Right lobe of liver (tissue), 6 donors: ENCODE measurements around the gene LRMDA. TPM values are rescaled to one million over a fixed set of nuclear protein-coding genes. Genes with fewer than 3 reads are reported as not detected.

Experiments
- ATAC-seq, 4 donors: fragments of 200-7000 bp; cut with Tn5 transposase; one replicate each; pipeline ENCODE4 v1.9.1; 2020; ENCODE audit warnings: mild to moderate bottlenecking in 4 of 4, moderate library complexity in 4 of 4
- DNase-seq, 3 donors: peaks; one replicate each; pipeline ENCODE4 v3.0.0-alpha.2; 2020
- H3K27ac ChIP-seq, 3 donors: fragments of 200-600 bp; one replicate each; pipeline ENCODE4 v1.8.0; 2022
- H3K27me3 ChIP-seq, 2 donors: fragments of 200-600 bp; one replicate each; pipeline ENCODE4 v1.8.0; 2022
- H3K36me3 ChIP-seq, 4 donors: fragments of 200-600 bp; sonication (generic) in 1 of 4; one replicate each; pipeline versions ENCODE4 v1.5.1 to v1.8.0; 2017 to 2022; ENCODE audit warnings: control low read depth in 1 of 4
- H3K4me1 ChIP-seq, 4 donors: fragments of 200-600 bp; sonication (generic) in 1 of 4; one replicate each; pipeline versions ENCODE4 v1.5.1 to v1.8.0; 2017 to 2022; ENCODE audit warnings: control low read depth in 1 of 4
- H3K4me3 ChIP-seq, 3 donors: fragments of 200-600 bp; one replicate each; pipeline ENCODE4 v1.8.0; 2022
- H3K9me3 ChIP-seq, 4 donors: fragments of 200-600 bp; sonication (generic) in 1 of 4; one replicate each; pipeline versions ENCODE4 v1.5.1 to v1.8.0; 2017 to 2022; ENCODE audit warnings: control low read depth in 1 of 4
- POLR2A ChIP-seq: fragments of 450-650 bp; IDR thresholded peaks from one replicate; pipeline ENCODE4 v1.6.1; 2017; ENCODE audit warnings: antibody characterized with exemption, mild to moderate bottlenecking
- WGBS: methylation state at CpG from one replicate; pipeline ENCODE4 v1.1.6; 2018; ENCODE audit warnings: low coverage, low lambda C conversion rate; ENCODE audit not compliant: insufficient coverage; ENCODE audit errors: missing lambda C conversion rate; 5-methylcytosine and 5-hydroxymethylcytosine counted together
- intact Hi-C, 2 donors: fragments of 100-400 bp; cut with DNase I; formaldehyde crosslinking; loops; one replicate each; pipeline versions ENCODE4 v1.11.2 to v1.14.1; 2022
- total RNA-seq, 6 experiments: library from RNA; depleted of rRNA in 2 of 6; stranded (reverse); fragments of >200 nt in 2 of 6; fragmentation: NEBNext Ultra II Directional in 3 of 6; extraction: Animal tissue kit (Norgen Biotek cat#: 25700) in 3 of 6; gene quantifications; one replicate each; pipeline versions ENCODE4 v1.1.0 to v1.2.4, GENCODE V29; 2016 to 2023
- TF ChIP-seq, protein P1 (sequence below), 4 donors: fragments of 200-600 bp in 3 of 4; fragments of 450-650 bp in 1 of 4; IDR thresholded peaks; one replicate each; pipeline versions ENCODE4 v1.5.1 to v1.8.0; 2016 to 2022; ENCODE audit warnings: antibody characterized with exemption in 4 of 4, mild to moderate bottlenecking in 2 of 4
- donor health status: DM: no; HTN: yes; CAD: no.
- donor health status: DM: no; HTN: no; CAD: no.
- donor health status: DM: no; HTN: no; CAD: no.
- donor health status: DM: no; HTN: yes; CAD: no.
- donor health status: DM: no; HTN: yes; CAD: no.

Gene LRMDA
- total RNA-seq, 6 experiments from 2014 or later, result 9.9 to 19.9 (median 16.3) TPM

DNA sequence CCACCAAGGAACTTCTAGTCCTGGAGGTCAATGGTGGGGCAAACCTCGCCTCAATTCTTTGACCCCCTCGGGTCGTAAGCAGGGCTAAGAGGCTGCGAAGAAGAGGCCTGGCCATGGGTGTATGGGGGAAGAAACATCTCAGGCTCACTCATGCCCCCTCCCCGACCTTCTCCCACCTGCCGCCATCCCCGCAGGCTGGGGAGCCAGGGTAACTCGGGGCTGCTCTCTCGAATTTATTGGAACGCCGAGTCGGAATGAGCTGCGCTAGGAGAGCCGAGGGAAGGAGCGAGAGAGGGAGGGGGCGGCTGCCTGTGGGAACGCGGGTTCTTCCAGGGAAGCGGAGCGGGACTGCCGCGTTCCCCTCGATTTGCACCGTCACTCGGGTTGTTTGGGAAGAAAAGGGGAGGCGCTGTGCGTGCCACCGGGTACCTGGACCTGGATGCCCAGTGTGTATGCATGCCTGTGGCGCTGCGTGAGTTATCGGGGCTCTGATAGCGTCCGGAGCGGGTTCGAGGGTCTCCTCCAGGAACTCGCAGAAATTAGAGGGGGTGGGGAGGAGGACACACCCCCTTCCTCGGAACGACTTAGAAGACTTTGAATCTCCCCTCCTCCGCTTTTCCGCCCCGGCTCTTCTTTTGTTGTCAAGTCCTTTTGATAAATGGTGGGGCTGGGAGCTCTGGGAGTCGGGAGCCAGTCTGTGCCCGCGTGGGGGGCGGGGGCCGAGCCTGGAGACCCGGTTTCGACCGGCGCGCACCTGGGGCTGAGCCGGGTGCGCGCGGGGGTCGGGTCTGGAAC is 28.1 kb upstream of the LRMDA start:
- 4% methylated on average over 39 of the region's 56 CpGs for WGBS
- peaks cover 0 to 6% (median 2%) of the 10 kb centered on the region in 4 donors for H3K4me1 ChIP-seq
- H3K9me3 ChIP-seq, result no peaks in the 10 kb centered on the region
- H3K36me3 ChIP-seq, result peaks cover 0 to 6% (median 0%) of the 10 kb centered on the region in 4 donors
- peak overlapping the region; percentile 86 to 95 (median 92) for H3K4me3 ChIP-seq
- ATAC-seq, result no peak
- TF ChIP-seq, protein P1, sequence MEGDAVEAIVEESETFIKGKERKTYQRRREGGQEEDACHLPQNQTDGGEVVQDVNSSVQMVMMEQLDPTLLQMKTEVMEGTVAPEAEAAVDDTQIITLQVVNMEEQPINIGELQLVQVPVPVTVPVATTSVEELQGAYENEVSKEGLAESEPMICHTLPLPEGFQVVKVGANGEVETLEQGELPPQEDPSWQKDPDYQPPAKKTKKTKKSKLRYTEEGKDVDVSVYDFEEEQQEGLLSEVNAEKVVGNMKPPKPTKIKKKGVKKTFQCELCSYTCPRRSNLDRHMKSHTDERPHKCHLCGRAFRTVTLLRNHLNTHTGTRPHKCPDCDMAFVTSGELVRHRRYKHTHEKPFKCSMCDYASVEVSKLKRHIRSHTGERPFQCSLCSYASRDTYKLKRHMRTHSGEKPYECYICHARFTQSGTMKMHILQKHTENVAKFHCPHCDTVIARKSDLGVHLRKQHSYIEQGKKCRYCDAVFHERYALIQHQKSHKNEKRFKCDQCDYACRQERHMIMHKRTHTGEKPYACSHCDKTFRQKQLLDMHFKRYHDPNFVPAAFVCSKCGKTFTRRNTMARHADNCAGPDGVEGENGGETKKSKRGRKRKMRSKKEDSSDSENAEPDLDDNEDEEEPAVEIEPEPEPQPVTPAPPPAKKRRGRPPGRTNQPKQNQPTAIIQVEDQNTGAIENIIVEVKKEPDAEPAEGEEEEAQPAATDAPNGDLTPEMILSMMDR (IDR thresholded peaks at IDR 0.05), result no peak
- TF ChIP-seq POLR2A, result no peak
- intact Hi-C loops, result loop anchor here (5.0 to 10.0 kb wide), 4 partner anchors 191 to 1144 kb away; no protein-coding TSS in a partner anchor
- peak overlapping the region; percentile 92 to 97 (median 93) for H3K27ac ChIP-seq
- no peaks in the 10 kb centered on the region for H3K27me3 ChIP-seq
- peak; percentile 49 to 66 (median 54) for DNase-seq

DNA sequence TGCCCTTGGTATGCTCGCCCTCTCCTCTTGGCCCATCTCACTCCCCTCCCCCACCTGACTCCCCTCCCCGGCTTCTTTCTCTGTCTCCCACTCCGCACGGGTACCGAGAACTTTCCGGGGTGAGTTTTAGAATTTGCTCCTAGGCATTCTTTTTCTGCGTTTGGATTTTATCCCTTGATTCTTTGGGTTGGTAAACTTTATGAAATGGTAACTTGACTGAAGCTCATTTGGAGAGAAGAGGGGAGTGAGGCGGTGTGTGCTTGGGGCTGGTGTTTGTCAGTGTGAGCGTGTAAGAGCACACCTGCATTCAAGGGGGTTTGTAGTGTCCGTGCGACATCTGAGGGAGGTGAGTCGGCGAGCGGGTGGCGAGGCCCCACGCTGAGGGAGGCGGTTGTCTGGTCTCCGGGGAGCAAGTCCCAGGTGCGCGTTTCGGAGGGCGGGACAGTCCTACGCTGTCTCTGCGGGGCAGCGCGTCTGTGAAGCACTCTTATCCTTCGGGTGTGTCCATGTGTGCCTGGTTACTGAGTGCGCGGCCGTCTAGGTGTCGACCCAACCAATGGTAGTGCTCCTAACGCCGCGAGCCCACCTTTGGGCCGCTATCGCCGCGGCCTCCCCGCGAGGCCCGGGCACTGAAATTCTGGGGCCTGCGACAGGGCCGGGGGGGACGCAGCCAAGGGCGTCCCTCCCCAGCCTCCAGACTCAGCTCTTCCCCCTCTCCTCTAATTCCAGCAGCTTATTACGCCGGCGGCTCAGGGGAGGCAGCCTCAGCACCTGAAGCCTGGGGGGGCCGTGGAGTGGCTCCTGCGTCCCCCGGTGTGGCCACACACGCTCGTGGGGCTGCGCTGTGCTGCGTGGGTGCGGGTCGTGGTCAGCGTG is 27.2 kb upstream of the LRMDA start:
- DNase-seq (peak; percentile 42 to 66 (median 56)), ATAC-seq (no peak)
- 10% methylated on average over 18 of the region's 58 CpGs for WGBS
- no peak for TF ChIP-seq POLR2A
- TF ChIP-seq, protein P1 (IDR thresholded peaks at IDR 0.05), result no peak
- intact Hi-C loops, result loop anchor here (5.0 to 10.0 kb wide), 4 partner anchors 191 to 1143 kb away; no protein-coding TSS in a partner anchor
- H3K4me1 ChIP-seq, result peaks cover 0 to 6% (median 2%) of the 10 kb centered on the region in 4 donors
- H3K27me3 ChIP-seq, result no peaks in the 10 kb centered on the region
- H3K27ac ChIP-seq, result peak overlapping the region in 2 of 3 donors; percentile 92 to 97
- H3K4me3 ChIP-seq, result peak overlapping the region; percentile 86 to 95 (median 92)
- no peaks in the 10 kb centered on the region for H3K36me3 ChIP-seq
- H3K9me3 ChIP-seq, result no peaks in the 10 kb centered on the region

DNA sequence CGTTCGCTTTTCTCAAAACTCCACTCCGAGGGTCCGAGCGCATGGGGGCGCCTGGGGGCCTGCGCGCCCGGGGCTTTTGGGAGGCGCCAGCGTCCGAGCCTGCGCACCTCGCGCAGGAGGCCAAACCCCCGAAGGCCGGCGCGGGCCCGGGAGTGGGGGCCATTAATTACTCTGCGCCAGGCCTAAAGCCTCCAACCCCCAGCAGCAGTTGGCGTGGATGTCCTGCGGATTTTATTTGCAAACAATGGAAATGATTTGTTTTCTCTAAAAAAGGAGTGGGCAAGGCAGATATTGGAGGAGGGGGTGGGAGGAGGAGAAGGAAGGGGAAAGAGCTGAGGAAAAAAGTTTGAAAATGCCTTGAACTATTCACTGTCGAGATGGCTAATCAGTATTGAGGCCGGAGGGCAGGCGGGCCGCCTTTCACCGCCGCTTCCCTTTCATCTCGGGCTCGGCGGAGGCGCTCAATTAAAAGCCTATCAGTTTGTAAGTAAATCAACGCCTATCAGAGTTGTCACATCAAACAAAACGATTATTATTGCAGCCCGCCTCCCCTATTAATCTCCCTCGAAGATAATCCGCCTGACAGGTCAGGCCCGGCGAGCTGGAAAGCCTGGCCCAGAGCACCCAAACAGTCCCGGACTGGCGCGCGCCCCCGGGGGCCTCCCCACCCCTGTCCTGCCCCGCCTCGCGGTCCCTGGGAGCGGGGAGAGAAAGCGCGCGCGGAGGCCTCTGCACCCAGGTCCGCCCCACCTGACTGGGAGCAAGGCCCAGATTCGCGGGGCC is 26.4 kb upstream of the LRMDA start:
- Histone ChIP-seq H3K36me3 (no peaks in the 10 kb centered on the region), H3K9me3 (no peaks in the 10 kb centered on the region), H3K4me1 (no peaks in the 10 kb centered on the region), H3K27ac (peak overlapping the region in 1 of 3 donors; percentile 92), H3K27me3 (no peaks in the 10 kb centered on the region), H3K4me3 (peak overlapping the region; percentile 86 to 95 (median 92))
- intact Hi-C loops, result loop anchor here (5.0 to 10.0 kb wide), 4 partner anchors 190 to 1142 kb away; no protein-coding TSS in a partner anchor
- ATAC-seq (no peak), DNase-seq (no peak)
- TF ChIP-seq, protein P1 (IDR thresholded peaks at IDR 0.05), result no peak
- TF ChIP-seq POLR2A, result no peak
- 37% methylated on average over 21 of the region's 56 CpGs for WGBS
